Measurements from ENCODE around the gene MAD1L1.

Gene MAD1L1

DNA sequence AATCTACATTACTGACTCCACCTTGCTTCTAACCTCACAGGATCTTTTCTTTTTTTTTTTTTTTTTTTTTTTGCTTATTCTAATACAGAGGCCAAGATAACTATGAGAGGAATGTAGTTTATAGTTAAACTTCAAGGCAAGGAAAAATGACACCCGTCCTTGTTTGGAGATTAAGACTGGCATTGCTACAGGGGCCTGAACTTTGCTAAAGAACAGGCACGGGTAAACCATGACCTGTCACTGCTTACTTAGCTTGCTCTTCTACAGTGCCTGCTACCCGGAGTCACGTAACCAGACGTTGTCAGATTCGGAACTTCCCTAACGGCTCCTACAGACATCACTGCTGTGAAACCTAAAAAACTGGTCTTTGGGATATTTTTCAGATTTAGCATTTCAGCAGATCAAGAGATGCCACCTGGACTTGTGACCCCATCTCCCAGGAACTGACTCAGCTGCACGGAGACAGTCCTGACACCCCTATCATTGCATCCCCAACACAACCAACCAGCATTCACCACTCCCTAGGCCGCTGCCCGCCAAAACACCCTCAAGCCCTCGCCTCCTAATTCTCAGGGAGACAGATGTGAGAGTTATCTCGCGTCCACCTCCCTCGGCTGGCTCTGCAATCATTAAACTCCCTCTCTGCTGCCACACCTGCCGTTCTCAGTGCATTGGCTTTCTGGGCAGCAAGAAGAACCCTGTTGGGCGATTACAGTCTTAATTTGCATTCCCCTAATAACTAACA, 27.5 kb downstream of the MAD1L1 start:
- TF ChIP-seq, protein P1, sequence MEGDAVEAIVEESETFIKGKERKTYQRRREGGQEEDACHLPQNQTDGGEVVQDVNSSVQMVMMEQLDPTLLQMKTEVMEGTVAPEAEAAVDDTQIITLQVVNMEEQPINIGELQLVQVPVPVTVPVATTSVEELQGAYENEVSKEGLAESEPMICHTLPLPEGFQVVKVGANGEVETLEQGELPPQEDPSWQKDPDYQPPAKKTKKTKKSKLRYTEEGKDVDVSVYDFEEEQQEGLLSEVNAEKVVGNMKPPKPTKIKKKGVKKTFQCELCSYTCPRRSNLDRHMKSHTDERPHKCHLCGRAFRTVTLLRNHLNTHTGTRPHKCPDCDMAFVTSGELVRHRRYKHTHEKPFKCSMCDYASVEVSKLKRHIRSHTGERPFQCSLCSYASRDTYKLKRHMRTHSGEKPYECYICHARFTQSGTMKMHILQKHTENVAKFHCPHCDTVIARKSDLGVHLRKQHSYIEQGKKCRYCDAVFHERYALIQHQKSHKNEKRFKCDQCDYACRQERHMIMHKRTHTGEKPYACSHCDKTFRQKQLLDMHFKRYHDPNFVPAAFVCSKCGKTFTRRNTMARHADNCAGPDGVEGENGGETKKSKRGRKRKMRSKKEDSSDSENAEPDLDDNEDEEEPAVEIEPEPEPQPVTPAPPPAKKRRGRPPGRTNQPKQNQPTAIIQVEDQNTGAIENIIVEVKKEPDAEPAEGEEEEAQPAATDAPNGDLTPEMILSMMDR (IDR thresholded peaks at IDR 0.05): no peak

DNA sequence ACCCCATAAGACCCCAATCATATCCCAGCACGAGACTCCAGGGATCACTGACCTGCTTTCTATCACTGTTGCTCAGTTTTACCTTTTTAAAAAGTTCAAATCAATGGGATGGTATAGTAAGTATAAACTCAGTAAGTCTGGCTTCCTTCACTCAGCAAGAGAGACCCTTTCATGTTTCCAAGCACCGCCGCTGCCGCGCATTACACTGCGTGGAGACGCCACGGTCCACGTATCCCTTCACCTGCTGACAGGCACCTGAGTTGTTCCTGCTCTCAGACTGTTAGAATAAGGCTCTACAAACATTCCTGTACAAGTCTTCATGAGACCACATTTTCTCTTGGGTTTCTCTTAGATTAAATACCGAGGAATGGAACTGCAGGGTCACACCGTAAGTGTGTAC, 28.3 kb downstream of the MAD1L1 start:
- TF ChIP-seq, protein P1 (IDR thresholded peaks at IDR 0.05): no peak

DNA sequence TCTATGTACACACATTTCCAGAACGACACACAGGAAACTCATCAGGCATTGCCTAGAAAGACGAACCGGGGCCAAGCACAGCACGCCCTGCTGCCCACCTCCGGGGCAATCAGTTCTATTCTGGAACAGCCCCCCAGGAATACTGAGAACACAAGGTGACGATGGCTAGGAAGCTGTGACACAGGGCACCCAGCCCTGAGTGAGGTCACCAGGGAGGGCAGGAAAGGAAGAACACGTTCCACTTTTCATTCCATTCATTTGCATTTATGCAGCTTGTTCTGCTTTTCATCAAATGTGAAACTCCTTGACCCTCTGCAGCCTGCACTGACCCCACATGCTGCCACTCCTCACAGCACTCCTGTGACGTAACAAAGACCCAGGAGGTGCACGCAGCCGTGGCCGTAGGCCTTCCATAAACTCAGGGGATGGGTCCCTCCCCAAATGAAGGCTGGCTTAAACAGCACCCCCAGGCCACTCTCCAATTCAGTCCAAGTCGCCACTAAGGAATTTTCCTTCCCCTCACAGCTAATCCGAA, 28.9 kb downstream of the MAD1L1 start:
- TF ChIP-seq, protein P1 (IDR thresholded peaks at IDR 0.05): no peak

DNA sequence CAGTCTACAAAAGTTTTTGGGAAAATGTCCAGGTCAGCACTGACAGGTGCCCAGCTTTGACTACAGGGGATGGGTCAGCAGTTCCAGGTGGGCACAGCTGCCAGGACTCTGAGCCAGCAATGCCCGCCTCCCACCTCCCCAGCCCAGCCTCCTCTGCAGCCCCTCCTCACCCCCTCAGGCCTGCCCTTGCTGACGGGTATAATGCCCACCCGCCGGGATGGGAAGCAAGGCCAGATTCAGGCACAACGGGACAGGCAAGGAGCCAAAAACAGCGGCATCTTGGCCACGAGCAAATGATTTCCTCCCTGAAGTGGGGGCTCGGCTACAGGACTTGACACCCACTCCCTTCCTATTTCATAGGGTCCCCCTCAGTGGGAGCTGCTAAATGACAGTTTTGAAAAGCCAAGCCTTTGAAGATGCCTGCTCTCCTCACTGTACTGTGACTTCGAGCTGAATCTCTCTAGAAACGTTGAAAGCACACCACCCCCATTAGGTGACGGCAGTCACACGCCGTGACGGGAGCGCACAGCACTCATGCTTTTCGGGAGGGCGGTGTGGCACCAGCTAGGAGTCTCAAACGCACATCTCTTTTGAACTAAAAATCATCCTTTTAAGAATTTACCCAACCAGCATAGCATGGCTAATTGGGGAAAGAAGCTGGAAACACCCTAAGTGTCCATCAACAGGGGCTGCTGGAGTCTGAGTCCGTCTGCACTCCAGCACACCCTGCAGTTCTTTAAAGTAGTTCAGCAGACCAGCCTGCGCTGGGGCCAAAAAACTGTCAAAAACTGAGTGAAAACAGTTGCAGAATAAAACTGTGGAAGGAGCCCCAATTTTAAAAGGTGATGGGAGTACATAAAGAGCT, 29.6 kb downstream of the MAD1L1 start:
- TF ChIP-seq, protein P1 (IDR thresholded peaks at IDR 0.05): no peak

DNA sequence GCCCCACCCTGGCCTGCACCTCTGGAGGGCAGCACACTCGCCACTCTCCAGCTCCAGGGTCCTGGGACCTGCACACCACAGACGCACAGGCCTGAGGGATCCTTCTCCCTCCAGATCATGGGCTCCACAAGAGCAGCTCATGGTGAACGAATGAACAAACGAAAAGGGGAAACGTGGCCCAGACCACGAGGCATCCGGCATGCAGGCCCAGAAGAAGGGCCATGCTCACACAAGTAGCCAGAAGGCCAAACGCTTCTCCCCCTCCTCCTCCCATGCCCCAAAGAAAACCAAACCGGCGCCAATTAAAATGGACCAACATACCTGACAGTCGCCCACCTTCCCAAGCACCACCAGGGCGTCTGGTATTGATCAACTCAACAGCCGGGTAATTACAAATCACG, 30.4 kb downstream of the MAD1L1 start:
- TF ChIP-seq, protein P1 (IDR thresholded peaks at IDR 0.05): no peak

DNA sequence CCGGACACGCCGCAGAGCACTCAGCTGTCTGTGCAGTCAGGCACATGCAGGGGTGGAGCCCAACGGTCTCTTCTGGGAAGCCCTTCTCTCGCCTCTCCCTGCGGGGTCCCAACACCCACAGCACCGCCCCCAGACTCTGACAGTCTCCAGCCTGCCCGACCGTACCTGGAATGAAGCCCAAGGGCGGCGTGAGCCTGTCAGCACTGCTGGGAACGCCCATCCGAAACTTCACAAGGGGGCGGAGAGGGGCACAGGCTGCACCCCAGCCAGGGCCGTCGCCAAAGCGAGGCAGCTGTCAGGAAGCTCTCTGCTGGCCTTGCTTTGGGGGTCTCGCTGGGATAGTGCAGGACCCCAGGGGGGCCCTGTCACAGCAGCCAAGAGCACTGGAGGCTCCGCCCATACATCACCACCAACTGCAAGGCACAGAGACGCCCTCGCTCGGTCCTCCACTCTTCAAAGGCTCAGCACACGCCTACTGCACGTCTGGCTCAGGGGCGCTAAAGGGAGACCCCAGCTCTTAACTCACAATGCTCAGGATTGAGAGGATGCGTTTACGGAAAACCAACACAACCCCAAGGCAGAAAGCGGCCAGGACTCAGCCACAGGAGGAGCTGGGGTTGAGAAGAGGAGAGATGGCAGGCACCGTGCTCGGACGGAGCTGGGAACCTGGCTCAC, 30.9 kb downstream of the MAD1L1 start:
- TF ChIP-seq, protein P1 (IDR thresholded peaks at IDR 0.05): no peak

DNA sequence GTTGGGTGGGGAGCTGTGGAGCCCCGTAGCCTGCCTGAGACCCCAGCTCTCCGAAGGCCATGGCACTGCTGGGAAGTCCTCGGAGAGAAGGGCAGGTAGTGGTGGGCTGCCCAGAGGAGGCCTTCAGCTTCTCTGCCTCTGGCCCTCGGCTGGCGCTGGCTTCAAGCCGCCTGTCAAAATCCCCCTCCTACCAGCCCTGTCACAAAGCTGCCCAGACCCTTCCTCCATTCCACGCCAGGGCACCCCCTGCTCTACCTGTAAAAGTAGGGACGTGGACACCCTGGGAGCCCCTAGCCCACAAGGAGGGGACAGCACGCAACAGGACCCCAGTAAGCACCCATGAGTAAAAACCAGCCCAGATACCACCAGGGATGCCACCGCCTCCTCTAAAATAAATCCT, 31.6 kb downstream of the MAD1L1 start:
- TF ChIP-seq, protein P1 (IDR thresholded peaks at IDR 0.05): no peak

Data from LNCAP (cell line).